Esophagus (tissue), 2 donors: ENCODE data around the gene SPATA4. TPM values are rescaled to one million over a fixed set of nuclear protein-coding genes. Genes with fewer than 3 reads are reported as not detected.

Source experiments
- H3K27ac ChIP-seq, 2 donors: one replicate each; pipeline ENCODE4 v1.5.1; 2013; ENCODE audit warnings: low read depth in 2 of 2, mild to moderate bottlenecking in 2 of 2, inconsistent platforms in 1 of 2, low read length in 1 of 2, moderate library complexity in 1 of 2
- H3K27me3 ChIP-seq, 2 donors: one replicate each; pipeline ENCODE4 v1.6.1; 2013; ENCODE audit warnings: low read length in 2 of 2, control low read depth in 1 of 2, mild to moderate bottlenecking in 1 of 2; ENCODE audit not compliant: insufficient read depth in 2 of 2, control insufficient read depth in 1 of 2
- H3K36me3 ChIP-seq, 2 donors: one replicate each; pipeline ENCODE4 v1.6.1; 2013; ENCODE audit warnings: low read length in 1 of 2; ENCODE audit not compliant: control insufficient read depth in 2 of 2, insufficient read depth in 2 of 2
- H3K4me1 ChIP-seq, 2 donors: one replicate each; pipeline ENCODE4 v1.6.1; 2013; ENCODE audit warnings: low read length in 1 of 2; ENCODE audit not compliant: control insufficient read depth in 2 of 2, insufficient read depth in 2 of 2
- H3K4me3 ChIP-seq, 2 donors: one replicate each; pipeline ENCODE4 v1.5.1; 2013; ENCODE audit warnings: low read length in 2 of 2, mild to moderate bottlenecking in 2 of 2, low read depth in 1 of 2, moderate library complexity in 1 of 2
- H3K9me3 ChIP-seq, 2 donors: one replicate each; pipeline ENCODE4 v1.6.1; 2013; ENCODE audit warnings: mild to moderate bottlenecking in 2 of 2, low read depth in 1 of 2, low read length in 1 of 2, moderate library complexity in 1 of 2; ENCODE audit not compliant: control insufficient read depth in 2 of 2, insufficient read depth in 1 of 2
- WGBS, 2 donors: extraction: QIAGEN DNeasy Blood & Tissue Kit; methylation state at CpG; one replicate each; pipeline ENCODE4 v1.1.7; 2013; 5-methylcytosine and 5-hydroxymethylcytosine counted together
- polyA plus RNA-seq, 2 donors: library from polyadenylated mRNA; stranded (reverse); fragments of 200-250 nt; gene quantifications; one replicate each; pipeline ENCODE4 v1.2.3, GENCODE V29; 2013
- donor health status: healthy with polysubstance abuse.
- donor health status: Bipolar disorder and iron deficiency.

Gene SPATA4
- polyA plus RNA-seq, 2 donors = 0.06 TPM; not detected in 1

GRCh38 chr4:176163041-176163440, 32.3 kb downstream of the SPATA4 start:
- no peak overlapping the region for H3K4me3 ChIP-seq
- H3K27ac ChIP-seq = no peak overlapping the region
- no peaks in the 10 kb centered on the region for H3K27me3 ChIP-seq
- 92 to 96% methylated on average over 3 of the region's 3 CpGs for WGBS, 2 donors
- no peaks in the 10 kb centered on the region for H3K9me3 ChIP-seq
- H3K4me1 ChIP-seq = no peaks in the 10 kb centered on the region
- H3K36me3 ChIP-seq = no peaks in the 10 kb centered on the region

GRCh38 chr4:176156656-176157055, 38.7 kb downstream of the SPATA4 start:
- no peaks in the 10 kb centered on the region for H3K27me3 ChIP-seq
- no peaks in the 10 kb centered on the region for H3K36me3 ChIP-seq
- 95 to 96% methylated on average over 5 of the region's 5 CpGs for WGBS, 2 donors
- H3K9me3 ChIP-seq = no peaks in the 10 kb centered on the region
- H3K27ac ChIP-seq = no peak overlapping the region
- H3K4me3 ChIP-seq = no peak overlapping the region
- no peaks in the 10 kb centered on the region for H3K4me1 ChIP-seq

DNA sequence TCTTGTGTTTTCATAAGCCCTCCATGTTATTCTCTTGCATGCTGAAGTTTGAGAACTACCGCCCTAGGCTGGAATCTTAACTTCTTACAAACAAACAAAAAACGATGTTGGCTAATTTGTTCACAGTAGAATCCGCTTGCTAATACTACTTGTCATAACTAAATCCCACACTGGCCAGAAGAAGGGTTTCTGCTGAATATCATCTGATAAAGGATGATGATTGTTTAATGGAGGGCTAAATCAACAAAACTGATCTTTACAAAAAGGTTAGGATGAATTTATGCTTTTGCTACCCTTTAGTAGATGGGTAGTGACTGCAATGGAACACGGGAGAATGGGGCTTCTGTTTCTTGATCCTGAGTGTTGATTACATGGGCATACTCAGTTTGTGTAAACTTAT, 42.3 kb downstream of the SPATA4 start:
- H3K27ac ChIP-seq = no peak overlapping the region
- 64 to 70% methylated on average over 4 of the region's 4 CpGs for WGBS, 2 donors
- H3K9me3 ChIP-seq = no peaks in the 10 kb centered on the region
- no peaks in the 10 kb centered on the region for H3K36me3 ChIP-seq
- no peak overlapping the region for H3K4me3 ChIP-seq
- no peaks in the 10 kb centered on the region for H3K27me3 ChIP-seq
- H3K4me1 ChIP-seq = no peaks in the 10 kb centered on the region

DNA sequence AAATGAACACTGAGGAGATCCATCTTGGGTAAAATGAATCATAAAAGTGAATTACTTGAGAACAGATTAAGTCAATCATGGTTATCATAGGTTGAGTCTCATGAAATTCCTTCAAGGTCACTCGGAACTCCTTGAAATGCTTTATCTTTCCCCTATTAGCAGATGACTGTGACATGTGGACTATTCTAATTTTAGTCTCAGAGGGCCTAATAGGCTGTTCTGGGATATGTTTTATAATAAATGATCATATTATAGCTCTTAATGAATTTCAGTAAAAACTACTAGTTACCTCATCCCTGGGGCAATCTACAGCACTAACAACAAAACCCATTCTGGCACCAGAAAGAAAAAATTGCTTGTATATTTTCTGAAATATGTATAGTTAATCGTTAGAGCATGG, 44.7 kb downstream of the SPATA4 start:
- WGBS, 2 donors = 58 to 67% methylated on average over 2 of the region's 2 CpGs
- H3K27ac ChIP-seq = no peak overlapping the region

GRCh38 chr4:176150356-176150682, 45.1 kb downstream of the SPATA4 start:
- Histone ChIP-seq H3K4me1 (no peaks in the 10 kb centered on the region), H3K4me3 (no peak overlapping the region), H3K27ac (no peak overlapping the region), H3K9me3 (no peaks in the 10 kb centered on the region), H3K36me3 (no peaks in the 10 kb centered on the region), H3K27me3 (no peaks in the 10 kb centered on the region)

More for the DNA sequence above, 44.7 kb downstream of the SPATA4 start:
- Histone ChIP-seq H3K9me3 (no peaks in the 10 kb centered on the region), H3K27me3 (no peaks in the 10 kb centered on the region), H3K36me3 (no peaks in the 10 kb centered on the region), H3K4me1 (no peaks in the 10 kb centered on the region), H3K4me3 (no peak overlapping the region)

GRCh38 chr4:176149680-176150355, 45.6 kb downstream of the SPATA4 start:
- Histone ChIP-seq H3K27me3 (no peaks in the 10 kb centered on the region), H3K9me3 (no peaks in the 10 kb centered on the region), H3K27ac (no peak overlapping the region), H3K4me3 (no peak overlapping the region), H3K36me3 (no peaks in the 10 kb centered on the region), H3K4me1 (no peaks in the 10 kb centered on the region)
- WGBS, 2 donors = 73 to 75% methylated on average over 3 of the region's 3 CpGs

- 55 to 74% methylated on average over 2 of the region's 2 CpGs for WGBS, 2 donors
- H3K27me3 ChIP-seq = no peaks in the 10 kb centered on the region
- no peaks in the 10 kb centered on the region for H3K36me3 ChIP-seq
- H3K9me3 ChIP-seq = no peaks in the 10 kb centered on the region
- no peaks in the 10 kb centered on the region for H3K4me1 ChIP-seq
- no peak overlapping the region for H3K27ac ChIP-seq
- no peak overlapping the region for H3K4me3 ChIP-seq
These were observed 53.1 kb downstream of the SPATA4 start for GRCh38 chr4:176142253-176142652.

DNA sequence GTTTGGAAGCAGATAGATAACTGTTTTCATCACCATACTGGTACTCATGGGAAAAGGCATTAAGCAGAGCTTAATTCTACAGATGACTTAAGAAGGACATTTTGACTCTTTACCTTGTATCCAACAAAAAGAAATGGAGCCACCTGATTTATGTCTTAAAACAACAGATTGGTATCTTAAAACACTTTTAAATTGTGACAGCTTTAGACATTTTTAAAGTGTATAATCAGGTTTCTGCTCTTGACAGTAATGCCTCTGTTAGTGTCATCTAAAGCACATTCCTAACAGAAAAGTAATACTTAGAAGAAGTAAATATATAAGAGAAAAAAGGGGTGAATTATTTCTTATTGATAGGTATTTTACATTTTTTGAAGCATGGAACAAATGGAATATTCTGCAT, 55.9 kb downstream of the SPATA4 start:
- H3K4me1 ChIP-seq = no peaks in the 10 kb centered on the region
- no peak overlapping the region for H3K27ac ChIP-seq
- H3K36me3 ChIP-seq = no peaks in the 10 kb centered on the region
- H3K9me3 ChIP-seq = no peaks in the 10 kb centered on the region
- H3K4me3 ChIP-seq = no peak overlapping the region
- H3K27me3 ChIP-seq = no peaks in the 10 kb centered on the region

DNA sequence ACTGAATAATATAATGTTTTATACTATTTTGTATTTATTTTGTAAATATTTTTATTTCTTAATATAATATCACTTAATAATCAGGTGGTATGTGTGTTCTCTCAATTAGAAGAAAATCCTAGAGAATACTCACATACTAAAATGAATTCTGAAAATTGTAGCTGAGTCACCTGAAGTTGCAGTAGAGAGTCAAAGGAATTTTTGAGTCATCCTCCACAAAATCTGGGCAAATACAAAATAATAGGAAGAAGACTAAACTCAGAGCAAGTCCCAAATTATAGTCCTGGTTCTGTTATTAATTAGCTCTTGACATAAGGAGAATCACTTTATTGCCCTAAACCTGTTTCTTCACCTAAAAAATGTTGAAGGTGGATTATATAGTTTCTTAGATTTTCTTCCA, 57.8 kb downstream of the SPATA4 start:
- Histone ChIP-seq H3K36me3 (no peaks in the 10 kb centered on the region), H3K27me3 (no peaks in the 10 kb centered on the region), H3K9me3 (no peaks in the 10 kb centered on the region), H3K4me3 (no peak overlapping the region), H3K4me1 (no peaks in the 10 kb centered on the region), H3K27ac (no peak overlapping the region)

DNA sequence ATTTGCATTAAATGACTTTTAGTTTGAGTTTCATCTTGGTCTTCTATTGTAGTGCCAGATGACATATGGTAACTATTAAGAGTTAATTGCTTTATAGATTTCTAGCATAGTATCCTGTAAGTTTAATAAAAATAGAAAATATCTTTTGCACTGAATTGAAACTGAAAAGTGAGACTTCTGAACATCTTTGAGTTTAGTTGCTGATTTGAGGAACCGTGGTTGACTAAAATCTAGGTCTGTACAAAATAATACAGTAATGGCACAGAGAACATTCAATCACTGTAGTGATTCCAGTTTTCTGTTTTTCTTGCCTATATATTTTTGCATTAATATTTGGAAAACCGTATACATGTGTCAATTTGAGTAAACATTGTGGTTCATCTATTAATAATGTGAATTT, 60.7 kb downstream of the SPATA4 start:
- Histone ChIP-seq H3K27ac (no peak overlapping the region), H3K36me3 (no peaks in the 10 kb centered on the region), H3K9me3 (no peaks in the 10 kb centered on the region), H3K4me1 (no peaks in the 10 kb centered on the region), H3K4me3 (no peak overlapping the region), H3K27me3 (no peaks in the 10 kb centered on the region)
- 69 to 72% methylated on average over 2 of the region's 2 CpGs for whole genome bisulfite sequencing, 2 donors
